Measurements from ENCODE around the gene COMMD4.
"Not testable (repeated sequence)": the region's sequence is repeated elsewhere in the genome, so short reads cannot be mapped to it uniquely, and the experiment has no call there.

The COMMD4 gene

GRCh38 chr15:75369897-75370581 is 34.2 kb downstream of the COMMD4 start:
- in situ Hi-C loops (cut with MboI; ENCODE audit: low sequenced_read_pairs): no loop called here

GRCh38 chr15:75371486-75371885 is 35.6 kb downstream of the COMMD4 start:
- in situ Hi-C loops (cut with MboI; ENCODE audit: low sequenced_read_pairs): no loop called here

GRCh38 chr15:75371901-75372688 is 36.2 kb downstream of the COMMD4 start:
- in situ Hi-C loops (cut with MboI; ENCODE audit: low sequenced_read_pairs): no loop called here

- in situ Hi-C loops (cut with MboI; ENCODE audit: low sequenced_read_pairs): no loop called here
Observed at GRCh38 chr15:75380773-75381172, 44.9 kb downstream of the COMMD4 start.

GRCh38 chr15:75383986-75384385 is 48.1 kb downstream of the COMMD4 start:
- in situ Hi-C loops (cut with MboI; ENCODE audit: low sequenced_read_pairs): not testable (repeated sequence)

Data from HL-60/S4 treated with phorbol 12-myristate 13-acetate at 8.2 ng/mL for 4 days and 3 days (cell line).